NCI-H774 (cell line): ENCODE measurements around the gene TRIM42.

Experiments used
- DNase-seq: peaks from one replicate; lab custom pipeline; 2025; lab: John Stamatoyannopoulos, UW

The TRIM42 gene

GRCh38 chr3:140710711-140711389 lies 33.0 kb downstream of the TRIM42 start:
- no peak for DNase-seq

DNA sequence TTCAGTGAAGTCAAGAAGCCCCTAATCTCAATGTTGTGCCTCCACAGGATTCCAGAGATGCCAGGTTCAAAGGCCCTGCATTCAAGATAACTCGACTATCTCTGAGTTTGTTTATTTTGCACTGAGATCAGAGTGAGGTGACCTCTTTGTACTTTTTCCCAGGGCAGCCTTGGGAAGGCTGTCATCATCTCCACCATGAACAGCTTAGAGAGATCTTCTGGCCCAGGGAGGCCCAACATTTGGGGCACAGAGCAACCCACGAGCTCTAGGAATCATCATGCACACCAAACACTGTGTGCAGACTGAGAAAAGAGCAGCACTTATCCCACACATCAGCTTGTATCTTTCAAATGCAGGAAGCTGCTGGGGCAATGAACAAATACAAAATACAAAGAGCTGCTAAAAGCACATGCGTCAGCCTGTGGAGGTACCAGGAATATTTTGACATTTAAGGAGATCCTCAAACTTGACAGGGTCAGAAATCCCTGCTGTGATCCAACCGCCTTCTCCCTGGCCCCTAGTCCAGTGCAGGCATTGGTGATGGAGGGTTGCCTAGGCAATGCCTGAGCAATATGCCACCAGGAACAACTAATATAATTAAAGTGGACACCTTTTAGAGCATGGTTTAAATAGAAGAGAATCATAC lies 33.6 kb downstream of the TRIM42 start:
- DNase-seq = no peak

DNA sequence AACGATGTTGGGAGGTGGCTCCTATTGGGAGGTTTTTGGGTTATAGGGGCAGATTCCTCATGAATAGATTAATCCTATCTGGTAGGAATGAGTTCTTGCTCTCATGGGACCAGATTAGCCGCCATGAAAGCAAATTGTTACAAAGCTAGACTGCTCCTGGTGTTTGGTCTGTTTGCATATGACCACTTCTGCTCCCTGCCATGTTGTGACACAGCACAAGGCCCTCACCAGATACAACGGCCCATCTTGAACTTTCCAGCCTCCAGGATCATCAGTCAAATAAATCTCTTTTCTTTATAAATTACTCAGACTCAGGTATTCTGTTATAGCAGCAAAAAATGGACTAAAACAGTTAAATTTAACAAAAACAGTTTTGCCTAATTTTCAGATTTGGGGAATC lies 34.4 kb downstream of the TRIM42 start:
- DNase-seq = no peak

- peak; percentile 30 for DNase-seq
Measured at GRCh38 chr3:140715035-140715434, 37.2 kb downstream of the TRIM42 start.

DNA sequence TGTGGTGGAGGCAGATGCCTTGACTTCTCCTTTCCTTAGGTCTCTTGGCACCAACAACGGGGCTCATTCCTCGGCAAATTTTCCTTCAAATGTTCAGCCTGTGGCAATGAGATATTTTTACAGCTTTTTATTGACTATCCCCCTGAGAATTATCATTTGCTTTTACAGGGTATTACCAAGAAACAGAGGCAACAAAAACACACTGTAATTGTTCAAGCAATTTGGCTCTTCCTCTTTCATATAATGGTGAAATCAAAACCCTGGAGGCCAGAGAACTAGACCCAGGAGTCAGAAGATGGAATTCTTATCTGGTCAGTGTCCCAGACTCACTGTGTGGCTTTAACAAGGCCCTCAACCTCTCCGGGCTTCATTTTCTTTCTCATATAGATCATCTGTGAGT lies 40.1 kb downstream of the TRIM42 start:
- no peak for DNase-seq

DNA sequence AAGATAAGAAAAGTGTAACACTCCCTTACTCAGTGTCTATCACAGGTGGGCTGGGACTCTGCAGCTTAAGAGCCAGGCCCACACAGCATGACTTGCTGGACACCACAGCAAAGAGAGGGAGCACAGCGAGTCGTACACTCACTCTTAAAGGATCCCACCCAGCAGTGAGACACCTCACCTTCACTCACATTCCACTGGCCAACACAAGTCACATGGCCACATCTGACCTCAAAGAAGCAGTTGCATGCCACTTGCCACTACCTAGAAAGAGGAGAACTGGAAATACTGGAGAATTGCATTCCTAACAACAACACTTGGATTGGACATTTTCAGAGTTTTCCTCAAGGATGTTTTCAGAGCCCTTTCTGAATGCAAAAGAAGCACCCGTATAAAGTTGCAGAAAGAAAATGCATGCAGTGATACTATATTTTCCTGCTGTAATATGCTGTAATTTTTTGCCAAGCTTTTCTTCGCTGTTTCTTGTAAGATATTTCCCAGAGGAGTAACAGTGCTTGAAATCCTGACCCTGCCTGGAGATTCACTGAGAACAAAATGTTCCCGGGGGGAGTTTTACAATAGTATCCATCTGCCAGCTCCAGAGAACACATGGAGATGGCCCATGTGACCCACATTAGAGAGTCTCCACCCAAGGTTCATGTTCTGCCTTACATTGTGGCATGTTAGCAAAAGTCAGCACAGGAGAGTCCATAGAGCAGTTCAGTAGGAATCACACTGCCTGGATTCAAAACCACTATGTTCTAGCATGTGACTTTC lies 42.2 kb downstream of the TRIM42 start:
- DNase-seq = no peak

- DNase-seq = no peak
Measured at GRCh38 chr3:140723576-140723975, 45.7 kb downstream of the TRIM42 start.

GRCh38 chr3:140724856-140725812 lies 47.3 kb downstream of the TRIM42 start:
- no peak for DNase-seq

GRCh38 chr3:140726066-140726465 lies 48.2 kb downstream of the TRIM42 start:
- no peak for DNase-seq

DNA sequence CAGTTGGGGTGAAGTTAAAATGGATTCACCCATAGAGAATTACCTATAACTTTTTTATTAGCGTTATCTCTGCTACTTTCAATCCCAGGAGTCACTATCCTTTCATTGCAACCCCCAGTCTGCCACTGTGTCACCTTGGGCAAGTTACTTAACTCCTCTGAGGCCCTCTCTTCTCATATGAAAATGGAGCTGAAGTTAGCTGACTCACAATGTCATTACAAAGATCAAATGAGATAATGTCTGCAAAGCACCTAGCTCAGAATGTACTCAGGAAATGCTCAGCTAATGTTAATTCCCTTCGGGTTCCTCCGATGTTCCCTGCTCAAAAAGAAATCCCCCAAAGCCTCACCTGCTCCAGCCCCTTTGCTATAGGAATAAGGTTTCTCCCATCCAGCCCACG lies 50.0 kb downstream of the TRIM42 start:
- no peak for DNase-seq

DNA sequence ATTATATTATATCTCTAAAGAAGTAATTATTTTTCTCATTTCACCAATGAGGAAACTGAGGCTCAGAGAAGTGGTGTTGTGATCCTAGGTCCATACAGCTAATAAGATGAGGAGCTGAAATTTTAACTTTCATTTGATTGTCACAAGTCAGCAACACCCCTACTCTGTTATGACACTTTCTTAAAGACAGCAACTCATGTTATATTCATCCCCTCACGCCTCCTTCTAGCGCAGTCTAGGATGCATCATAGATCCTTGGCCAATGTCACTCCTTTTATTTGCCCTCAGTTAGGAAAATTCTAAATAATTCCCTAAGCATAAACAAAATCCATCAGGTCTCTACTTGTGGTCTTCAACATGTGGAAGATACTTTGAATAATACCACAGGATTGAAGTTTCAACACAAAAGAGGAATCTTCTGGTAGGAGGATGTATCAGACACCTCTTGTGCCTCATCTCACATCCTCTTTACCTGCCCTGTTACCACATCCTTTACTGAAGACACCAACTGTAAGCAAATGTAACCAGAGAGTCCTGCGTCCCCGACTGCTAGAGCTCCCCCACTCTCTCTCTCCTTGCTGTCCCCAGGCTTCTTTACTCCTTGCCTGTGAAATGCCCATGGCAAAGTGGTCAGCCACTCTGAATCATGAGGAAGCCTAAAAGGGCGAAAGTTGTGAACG lies 53.7 kb downstream of the TRIM42 start:
- no peak for DNase-seq

GRCh38 chr3:140733623-140734022 lies 55.8 kb downstream of the TRIM42 start:
- DNase-seq = no peak

GRCh38 chr3:140736863-140737460 lies 59.1 kb downstream of the TRIM42 start:
- peak; percentile 40 for DNase-seq

- DNase-seq = no peak
Measured at GRCh38 chr3:140742116-140742515, 64.3 kb downstream of the TRIM42 start.

GRCh38 chr3:140748171-140748570 lies 70.3 kb downstream of the TRIM42 start:
- DNase-seq = no peak

DNA sequence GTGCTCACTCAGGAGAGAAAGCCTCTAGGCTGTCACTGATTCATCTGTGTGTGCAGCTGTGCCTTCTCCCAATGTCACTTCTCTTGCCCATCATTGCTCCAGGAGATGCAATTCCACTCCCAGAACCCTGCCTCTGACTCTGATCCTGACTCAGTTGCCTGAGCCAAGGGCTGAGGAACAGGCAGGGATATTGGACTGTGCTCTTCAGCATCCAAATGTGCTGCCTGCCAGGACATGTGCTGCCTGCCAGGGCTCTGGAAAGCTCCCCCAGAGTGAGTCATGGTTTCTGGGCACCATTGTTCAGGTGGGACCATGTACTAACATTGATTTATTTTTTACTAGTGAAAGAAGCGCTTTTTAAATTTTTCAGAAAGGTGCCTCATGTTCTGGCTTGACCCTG lies 71.0 kb downstream of the TRIM42 start:
- no peak for DNase-seq
